ENCODE measurements around the gene CEPT1.

CEPT1 gene

DNA sequence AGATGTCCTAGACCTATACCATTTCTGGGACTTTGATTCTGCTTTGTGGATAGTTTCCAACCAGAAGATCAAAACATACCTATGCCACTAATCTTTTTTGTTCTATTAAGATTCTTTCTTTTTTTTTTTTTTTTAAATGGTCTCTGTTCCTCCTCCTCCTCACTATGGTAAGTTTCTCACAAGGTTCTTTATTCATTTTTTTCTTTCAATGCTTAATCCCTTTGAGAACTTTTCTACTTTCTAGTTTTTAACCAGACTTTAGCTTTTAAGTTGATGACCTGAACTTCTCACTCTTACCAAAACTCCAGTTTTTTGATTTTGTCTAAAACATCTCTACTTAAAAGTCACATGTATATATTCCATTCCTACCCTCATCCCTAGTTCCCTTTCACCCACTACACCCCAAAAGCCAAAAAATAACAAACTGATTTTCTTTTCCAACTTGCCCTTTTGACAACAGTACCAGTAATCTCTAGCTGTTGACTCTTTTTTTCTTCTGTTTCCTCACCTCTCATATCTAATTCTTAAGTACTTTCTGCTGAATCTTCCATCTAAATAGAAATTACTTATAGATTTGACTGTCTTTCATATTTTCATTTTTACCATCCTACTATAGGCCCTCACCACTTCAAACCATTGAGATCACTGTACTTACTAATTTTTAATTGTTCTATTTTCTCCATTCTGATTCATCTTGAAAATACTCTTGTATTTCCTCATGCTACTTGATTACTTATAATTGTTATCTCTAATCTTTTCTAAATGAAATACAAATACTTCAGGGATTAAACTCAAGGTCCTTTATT, 6.1 kb downstream of the CEPT1 start:
- no peak for DNase-seq

DNA sequence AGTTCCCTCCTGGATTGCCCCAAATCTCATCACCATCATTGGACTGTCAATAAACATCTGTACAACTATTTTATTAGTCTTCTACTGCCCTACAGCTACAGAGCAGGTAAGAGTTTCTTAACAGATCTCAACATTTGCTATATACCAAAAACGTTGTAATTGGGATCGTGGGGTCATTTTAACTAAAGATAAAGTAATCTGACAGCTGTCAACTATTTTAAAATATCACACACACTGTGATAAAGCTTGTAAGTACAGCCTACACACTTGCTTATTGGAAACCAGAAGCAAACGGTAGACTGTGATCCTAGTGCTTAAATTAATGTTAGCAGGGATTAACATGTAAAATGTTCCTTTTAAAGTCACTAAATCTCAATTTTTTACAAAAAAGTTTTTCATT, 7.9 kb downstream of the CEPT1 start:
- DNase-seq = no peak

DNA sequence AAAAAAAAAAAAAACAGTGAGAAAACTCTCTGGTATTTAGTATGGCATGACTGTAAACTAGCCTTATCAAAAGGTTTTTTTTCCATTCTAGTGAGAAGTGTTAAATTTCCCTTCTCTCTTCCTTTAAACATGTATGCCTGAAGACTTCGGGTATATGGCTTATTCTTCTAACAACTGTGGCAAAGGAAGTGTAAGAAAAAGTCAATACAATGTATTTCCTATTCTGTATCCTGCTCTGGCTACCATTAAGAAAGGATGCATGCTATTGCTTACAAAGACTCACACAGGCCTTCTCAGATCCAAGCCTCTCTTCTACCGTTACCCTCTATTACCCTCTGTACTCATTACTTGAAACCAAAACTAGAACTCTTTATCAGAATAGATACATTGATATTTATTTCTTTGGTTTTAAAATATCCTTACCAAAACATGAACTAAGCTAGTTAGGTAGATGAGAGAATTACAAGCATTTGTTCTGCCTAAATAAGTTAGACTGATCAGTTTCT, 8.4 kb downstream of the CEPT1 start:
- no peak for DNase-seq

DNA sequence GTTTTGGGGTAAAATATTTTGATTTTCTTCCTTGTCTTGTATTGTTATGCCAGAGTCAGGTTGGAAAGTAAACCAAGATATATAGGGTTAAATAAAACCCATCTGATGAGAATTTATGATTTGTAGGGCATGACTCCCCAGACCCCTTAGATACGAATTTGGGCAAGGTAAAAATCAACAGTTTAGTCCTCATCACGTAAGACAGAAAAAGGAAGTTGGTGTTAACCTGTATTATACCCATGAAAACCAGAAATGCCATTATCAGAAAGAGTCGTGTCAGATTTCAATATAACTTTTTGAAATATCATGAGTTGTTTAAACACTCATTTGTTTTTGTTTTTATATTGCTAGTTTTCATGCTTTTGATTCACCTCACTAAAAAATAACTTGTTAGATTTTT, 11.8 kb downstream of the CEPT1 start:
- DNase-seq = no peak

DNA sequence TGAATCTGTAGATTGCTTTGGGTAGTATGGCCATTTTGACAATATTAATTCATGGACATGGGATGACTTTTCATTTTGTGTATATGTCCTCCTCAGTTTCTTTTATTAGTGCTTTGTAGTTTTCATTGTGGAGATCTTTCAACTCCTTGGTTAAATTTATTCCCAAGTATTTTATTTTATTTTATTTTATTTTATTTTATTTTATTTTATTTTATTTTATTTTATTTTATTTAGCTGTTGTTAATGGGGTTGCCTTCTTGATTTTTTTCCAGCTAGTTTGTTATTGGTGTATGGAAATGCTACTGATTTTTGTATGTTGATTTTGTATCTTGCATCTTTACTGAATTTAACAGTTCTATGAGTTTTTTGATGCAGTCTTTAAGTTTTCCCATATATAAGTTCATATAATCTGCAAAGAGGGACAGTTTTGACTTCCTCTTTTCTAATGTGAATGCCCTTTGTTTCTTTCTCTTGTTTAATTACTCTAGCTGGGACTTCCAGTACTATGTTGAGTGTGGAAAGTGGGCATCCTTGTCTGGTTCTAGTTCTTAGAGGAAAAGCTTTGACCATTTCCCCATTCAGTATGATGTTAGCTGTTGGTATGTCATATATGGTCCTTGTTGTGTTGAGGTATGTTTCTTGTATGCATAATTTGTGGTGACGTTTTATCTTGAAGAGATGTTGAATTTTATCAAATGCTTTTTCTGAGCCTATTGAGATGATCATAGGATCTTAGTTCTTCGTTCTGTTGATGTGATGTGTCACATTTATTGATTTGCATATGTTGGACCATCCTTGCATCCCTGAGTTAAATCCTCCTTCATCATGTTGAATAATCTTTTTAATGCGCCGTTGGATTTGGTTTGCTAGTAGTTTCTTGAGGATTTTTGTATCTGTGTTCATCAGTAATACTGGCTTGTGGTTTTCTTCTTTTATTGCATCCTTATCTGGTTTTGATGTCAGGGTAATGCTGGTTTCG, 14.3 kb downstream of the CEPT1 start:
- no peak for DNase-seq

DNA sequence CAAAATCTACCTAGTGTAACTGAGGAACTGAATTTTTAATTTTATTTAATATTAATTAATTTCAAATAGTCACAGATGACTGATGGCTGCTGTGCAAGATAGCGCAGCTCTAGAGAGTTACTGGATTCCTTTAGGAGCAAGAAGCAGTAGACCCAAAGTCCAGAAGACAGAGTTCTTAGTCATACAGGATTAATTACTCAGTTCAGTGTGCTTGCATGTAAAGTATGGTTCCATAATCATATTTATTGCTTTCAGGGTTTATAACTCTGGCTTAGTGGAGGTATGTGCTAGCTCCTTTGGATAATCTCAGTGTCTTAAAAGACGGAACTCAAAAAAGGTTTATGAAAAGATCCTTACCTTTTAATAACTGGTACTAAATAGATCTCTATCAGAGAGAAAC, 17.4 kb downstream of the CEPT1 start:
- DNase-seq = no peak

DNA sequence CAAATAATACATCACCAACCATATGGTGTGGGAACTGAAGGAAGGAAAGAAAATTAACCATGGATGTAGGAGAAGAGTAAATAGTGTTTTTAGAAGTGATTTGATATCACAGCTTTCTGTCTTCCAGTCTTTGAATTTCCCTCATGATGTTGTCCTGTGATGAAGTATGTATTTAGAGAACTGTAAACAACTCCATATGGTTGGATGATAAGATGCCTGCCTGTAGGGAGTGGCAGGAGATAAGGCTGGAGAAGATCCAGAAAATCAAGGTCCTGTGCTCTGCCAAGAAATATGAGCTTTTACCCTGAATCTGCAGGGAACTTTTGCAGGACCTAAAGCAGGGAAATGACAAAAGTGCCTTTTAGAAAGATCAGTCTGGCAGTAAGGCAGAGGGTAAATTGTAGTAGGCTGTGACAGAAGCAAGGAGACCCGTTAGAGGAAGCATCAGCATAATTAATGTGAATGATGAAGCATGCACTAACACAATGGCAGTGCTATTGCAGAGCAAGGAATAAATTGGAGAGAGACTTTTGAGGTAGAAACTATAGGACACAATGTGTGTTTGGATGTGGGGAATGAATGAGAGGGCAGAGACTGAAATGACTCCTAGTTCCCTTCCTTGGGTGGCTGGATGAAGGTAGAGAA, 21.9 kb downstream of the CEPT1 start:
- no peak for DNase-seq

DNA sequence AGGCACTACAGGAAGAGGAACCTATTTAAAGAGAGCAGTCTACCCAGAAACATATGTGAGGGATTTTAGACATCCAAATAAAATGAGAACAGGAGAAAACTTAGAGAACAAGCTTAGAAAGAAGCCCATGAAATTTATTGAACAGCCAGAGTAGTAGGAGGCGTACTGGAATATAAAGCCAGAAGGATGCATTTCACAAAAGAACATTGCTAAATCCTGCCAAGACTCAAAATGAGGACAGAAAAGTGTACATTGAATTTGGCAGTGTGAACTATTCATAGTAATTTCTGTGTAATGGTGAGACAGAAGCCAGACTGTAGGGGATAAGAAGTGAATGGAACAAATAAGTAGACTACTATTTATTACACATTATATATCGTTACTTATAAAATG, 22.5 kb downstream of the CEPT1 start:
- DNase-seq = peak in 2 of 58 donors; percentile 38 to 46

DNA sequence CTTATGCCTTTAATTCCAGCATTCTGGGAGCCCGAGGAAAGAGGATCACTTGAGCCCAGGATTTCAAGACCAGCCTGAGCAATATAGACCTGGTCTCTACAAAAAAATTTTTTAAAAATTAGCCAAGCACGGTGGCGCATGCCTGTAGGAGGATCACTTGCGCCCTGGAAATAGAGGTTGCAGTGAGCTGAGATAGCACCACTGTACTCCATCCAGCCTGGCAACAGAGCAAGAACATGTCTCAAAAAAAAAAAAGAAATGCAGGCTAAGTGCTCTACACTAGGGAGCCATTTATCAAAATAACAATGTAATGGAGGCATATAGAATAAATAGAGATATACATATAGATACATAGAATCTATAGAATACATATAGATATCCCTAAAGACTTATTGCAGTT, 23.3 kb downstream of the CEPT1 start:
- DNase-seq = no peak

DNA sequence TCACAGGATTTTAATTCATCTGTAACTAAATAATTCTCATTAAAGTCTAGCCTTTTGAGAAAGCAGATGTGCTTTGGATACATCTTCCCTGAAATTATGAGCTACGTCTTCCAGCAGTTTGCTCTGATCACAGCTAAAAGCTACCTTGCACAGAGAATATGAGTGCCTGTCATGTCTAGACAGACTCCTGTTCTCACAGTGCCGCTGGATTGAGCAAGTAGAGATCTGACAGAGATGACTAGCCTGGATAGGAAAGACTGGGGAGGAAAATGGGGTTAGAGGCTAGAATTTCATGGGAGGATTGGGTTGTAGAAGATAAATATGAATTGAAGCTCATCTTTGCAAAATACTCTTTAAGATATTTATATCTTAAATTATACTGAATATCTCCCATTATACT, 24.1 kb downstream of the CEPT1 start:
- DNase-seq = no peak

DNA sequence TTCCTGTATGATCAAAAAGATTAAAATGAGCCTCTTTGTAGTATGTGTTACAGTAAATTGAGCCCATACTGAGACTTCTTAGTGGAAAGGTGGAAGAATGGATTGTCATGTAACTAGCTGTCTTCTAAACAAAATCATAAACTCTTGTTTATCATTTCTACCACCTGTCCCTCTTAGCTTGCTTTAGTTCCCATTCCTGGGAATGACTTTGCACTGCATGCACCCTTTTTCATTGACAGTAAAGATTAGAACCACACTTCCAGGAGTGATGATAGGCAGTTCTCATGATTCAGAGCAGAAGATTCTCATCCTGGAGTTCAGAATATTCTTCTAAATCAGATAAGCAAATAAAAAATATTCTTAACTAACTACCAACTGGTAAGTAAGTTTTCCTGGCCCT, 32.4 kb downstream of the CEPT1 start:
- DNase-seq = no peak

DNA sequence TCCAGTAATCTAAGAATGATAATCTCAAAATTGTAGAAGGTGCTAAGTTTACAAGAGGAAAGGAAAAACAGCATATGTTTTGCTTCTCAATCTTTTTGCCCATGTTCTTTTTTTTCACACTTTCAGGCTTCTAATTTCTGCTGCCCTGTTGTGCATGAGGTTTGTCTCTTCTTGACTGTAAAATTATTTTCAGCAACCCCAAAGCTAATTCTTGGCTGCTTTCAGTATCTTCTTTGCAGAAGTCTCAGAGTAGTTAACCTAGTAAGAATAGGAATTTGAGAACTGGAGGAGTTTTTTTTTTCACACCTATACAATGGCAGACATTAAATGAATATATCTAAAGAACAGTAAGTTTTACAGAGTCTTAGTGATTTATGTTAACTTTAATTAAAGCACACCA, 34.0 kb downstream of the CEPT1 start:
- DNase-seq = no peak

DNA sequence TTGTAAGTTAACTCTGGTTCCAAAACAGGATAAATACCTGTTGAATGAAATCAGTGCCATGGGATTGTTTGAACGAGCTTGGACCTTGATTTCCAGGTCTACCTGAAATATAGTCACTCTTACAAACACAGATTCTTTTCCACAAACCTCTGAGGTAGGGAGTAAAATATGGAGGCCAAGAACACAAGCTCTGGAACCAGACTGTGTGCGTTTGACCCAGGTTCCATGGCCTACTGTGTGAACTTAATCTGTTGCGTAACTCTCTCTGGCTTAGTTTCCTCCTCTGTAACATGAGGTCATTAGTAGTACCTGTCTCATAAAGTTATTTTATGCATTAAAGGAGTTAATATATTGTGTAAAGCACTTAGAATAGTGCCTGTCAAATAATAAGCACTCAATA, 35.3 kb downstream of the CEPT1 start:
- DNase-seq = no peak

DNA sequence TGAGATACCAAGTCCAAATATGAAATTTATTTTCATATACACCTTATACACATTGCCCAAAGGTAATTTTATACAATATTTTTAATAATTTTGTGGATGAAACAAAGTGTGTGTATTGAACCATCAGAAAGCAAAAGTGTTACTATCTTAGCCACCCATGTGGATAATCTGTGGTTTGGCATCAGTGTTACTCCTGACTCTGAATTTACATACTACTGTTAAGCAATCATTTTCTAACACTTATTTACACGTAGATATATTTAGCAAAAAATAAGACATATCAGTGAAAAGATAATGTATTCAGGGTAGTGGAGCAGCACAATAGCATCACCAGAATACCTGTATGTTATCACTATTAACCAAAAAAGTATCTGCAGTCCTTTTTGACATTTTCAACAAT, 36.7 kb downstream of the CEPT1 start:
- no peak for DNase-seq

DNA sequence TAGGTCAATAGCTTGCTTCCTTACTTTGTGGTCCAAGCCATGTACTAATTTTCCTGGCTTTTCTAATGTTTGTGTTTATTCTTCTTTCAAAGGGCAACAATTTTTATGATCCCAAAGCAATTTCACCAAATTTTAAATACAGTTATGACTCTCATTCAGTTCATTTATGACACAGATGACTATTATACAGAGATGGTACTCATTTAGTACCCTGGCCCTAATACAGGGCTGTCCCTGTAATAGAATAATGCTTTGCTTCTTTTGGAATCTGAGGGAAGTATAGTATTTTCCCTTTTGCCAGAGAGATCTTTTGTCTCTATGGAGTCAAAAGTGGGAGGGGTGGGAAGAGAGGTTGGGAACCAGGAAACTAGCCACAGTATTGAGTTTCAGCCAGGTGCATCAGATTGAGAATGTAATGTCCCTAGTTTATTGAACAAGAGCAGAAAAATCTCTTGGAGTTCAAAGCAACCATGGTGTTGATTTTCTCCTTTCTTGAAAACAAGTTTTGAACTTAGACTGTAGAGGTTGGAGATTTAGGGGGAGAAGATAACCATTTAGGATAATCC, 40.0 kb downstream of the CEPT1 start:
- DNase-seq = no peak

DNA sequence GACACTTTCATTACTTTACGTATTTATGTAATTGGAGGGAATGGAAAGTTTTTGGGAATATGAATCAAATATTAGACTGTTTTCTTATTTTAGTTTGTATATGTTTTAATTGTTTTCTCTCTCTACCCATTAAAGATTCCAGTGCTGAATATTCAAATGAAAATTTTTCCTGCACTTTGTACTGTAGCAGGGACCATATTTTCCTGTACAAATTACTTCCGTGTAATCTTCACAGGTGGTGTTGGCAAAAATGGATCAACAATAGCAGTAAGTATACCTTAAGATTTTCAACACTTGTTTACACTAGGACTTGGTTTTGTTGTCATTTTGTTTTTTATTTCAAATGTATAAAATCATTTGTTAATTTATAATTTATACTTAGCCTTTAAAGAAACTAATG, 42.0 kb downstream of the CEPT1 start:
- DNase-seq = no peak

DNA sequence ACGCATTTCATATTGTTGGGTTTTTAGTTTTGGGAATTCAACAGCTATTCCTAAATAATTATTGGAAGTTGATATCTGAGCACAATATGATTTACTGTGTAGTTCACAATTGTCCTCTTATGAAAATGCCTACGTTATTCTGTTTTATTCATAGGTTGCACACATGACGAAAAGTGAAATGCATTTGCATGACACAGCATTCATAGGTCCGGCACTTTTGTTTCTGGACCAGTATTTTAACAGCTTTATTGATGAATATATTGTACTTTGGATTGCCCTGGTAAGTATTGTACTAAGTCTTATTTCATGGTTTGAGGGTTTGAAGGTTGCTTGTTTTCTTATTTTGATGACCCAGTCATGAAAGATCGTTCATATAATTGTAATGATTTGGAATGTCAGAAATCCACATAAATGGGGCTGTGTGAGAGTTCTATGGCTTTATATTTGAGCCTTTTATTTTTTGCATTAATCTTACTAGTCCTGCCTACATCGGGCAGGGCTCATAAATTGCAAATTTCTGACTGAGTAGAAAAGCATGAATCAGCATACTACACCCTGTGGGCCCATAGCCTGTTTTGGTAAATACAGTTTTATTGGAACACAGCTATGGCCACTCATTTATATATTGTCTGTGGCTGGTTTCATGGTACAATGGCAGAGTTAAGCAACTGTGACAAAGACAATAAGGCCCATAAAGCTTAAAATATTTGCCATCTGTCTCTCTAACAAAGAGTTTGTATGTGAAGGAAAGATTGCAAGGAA, 43.5 kb downstream of the CEPT1 start:
- no peak for DNase-seq

DNA sequence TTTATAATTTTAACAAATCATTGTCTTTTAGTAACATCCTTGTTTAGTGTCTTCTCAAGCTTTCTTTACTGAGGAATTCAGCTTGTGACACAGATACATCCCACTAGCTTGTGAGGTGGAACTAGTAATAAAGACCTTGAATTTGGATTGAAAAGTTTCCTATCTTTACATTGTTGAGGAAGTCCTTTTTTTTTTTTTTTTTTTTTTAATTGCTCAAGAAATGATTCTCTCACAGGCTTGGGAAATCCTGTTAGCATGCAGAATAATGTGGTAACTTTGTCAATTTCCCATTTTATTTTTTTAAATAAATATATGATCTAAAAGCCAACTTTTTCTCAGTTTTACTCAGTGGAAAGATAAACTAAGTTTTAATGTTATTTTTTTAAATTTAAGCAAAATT, 44.6 kb downstream of the CEPT1 start:
- DNase-seq = no peak

DNA sequence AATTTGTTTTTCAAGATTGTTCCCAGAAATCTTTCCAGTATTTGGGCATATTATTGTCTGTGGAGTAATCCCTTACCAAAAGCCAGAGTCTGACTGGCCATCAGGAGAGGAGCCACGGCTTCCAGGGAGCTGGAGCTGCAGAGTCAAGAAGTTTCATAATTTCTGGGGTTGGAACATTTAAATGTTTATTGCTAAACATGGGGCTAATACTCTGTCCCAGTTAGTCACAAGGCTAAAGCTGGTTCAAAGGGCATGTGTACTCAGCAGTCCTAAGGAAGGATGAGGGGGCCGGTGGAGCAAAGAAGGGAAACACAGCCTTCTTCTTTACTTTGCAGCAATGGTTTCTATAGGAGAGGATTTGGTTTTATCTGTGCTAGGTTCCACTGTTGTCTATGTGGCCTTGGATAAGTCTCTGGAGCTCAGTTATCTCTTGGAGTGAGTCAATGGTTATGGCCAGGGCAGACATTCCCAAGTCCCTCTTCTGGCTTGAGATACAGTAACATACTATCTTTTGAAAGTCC, 51.0 kb downstream of the CEPT1 start:
- no peak for DNase-seq

DNA sequence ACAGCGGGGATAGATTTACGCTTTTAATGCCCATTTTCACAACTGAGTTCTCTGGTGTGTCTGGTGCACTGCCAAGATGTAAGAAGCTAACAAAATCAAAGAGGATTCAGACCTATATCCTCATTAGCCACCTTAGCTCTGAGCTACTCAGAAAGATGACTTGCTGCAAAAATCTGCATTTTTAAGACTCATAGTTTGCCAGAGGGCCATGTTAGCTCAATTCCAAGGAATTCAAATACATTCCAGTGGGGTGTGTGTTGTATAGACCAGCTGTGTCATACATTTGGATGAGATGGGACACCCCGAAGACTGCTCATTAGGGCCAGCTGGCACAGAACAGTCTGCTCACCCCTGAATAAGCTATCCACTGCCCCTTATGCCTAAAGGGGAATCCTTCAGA, 51.5 kb downstream of the CEPT1 start:
- no peak for DNase-seq

DNA sequence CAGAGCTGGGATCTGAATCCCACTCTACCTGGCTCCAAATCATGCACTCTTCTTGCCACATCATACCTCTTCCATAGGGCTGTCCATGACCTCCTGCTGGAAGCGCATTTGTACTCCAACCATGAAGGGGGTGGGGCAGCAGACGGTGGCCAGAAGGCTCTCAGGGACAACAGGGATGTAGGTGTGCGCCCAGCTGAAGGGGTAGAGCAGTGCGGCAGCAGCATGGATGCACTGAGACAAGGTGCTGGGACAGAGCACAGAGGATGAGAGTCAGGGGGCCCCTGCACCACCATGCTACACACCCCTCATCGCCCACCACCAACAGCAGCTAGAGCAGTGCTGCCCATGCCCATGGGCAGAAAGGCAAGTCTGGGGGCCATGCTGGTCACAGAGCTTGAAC, 52.1 kb downstream of the CEPT1 start:
- no peak for DNase-seq
